ENCODE results near the gene ANGPTL1.

ANGPTL1 gene

GRCh38 chr1:178870944-178871343 lies at the start of gene ANGPTL1:
ANGPTL1 (minus strand) TSS chr1:178871077; CDS start chr1:178865776, 5,301 bp downstream.
- no peak for DNase-seq (ENCODE audit: extremely low read depth, low read depth)
- no peak for TF ChIP-seq CTCF (IDR thresholded peaks at IDR 0.05; ENCODE audit: low read depth, low read length)

- no peak for TF ChIP-seq CTCF (IDR thresholded peaks at IDR 0.05; ENCODE audit: low read depth, low read length)
- DNase-seq (ENCODE audit: extremely low read depth, low read depth): no peak
Measured at GRCh38 chr1:178919581-178919980, 48.7 kb upstream of the ANGPTL1 start.

GRCh38 chr1:178918955-178919354 lies 48.1 kb upstream of the ANGPTL1 start:
- TF ChIP-seq CTCF (IDR thresholded peaks at IDR 0.05; ENCODE audit: low read depth, low read length): no peak
- no peak for DNase-seq (ENCODE audit: extremely low read depth, low read depth)

- TF ChIP-seq CTCF (IDR thresholded peaks at IDR 0.05; ENCODE audit: low read depth, low read length): no peak
- DNase-seq (ENCODE audit: extremely low read depth, low read depth): no peak
Measured at GRCh38 chr1:178918308-178918707, 47.4 kb upstream of the ANGPTL1 start.

GRCh38 chr1:178916448-178917174 lies 45.7 kb upstream of the ANGPTL1 start:
- no peak for TF ChIP-seq CTCF (IDR thresholded peaks at IDR 0.05; ENCODE audit: low read depth, low read length)
- no peak for DNase-seq (ENCODE audit: extremely low read depth, low read depth)

GRCh38 chr1:178912597-178912996 lies 41.7 kb upstream of the ANGPTL1 start:
- DNase-seq (ENCODE audit: extremely low read depth, low read depth): no peak
- TF ChIP-seq CTCF (IDR thresholded peaks at IDR 0.05; ENCODE audit: low read depth, low read length): no peak

- DNase-seq (ENCODE audit: extremely low read depth, low read depth): no peak
- no peak for TF ChIP-seq CTCF (IDR thresholded peaks at IDR 0.05; ENCODE audit: low read depth, low read length)
Measured at GRCh38 chr1:178910023-178910422, 39.1 kb upstream of the ANGPTL1 start.
